AG09309 (cell line): ENCODE measurements around the gene MAMDC2.

Experiments used
- DNase-seq: peaks from one replicate; pipeline ENCODE4 v3.0.0-alpha.2; 2010; ENCODE audit warnings: low read depth
- H3K4me3 ChIP-seq: 2 replicates; pipeline ENCODE4 v1.5.1; 2011; ENCODE audit warnings: mild to moderate bottlenecking, low read depth, low read length, moderate library complexity; ENCODE audit not compliant: control insufficient read depth
- CTCF ChIP-seq: IDR thresholded peaks from 2 replicates; pipeline ENCODE4 v1.5.1; 2011; ENCODE audit warnings: mild to moderate bottlenecking, low read depth, low read length, inconsistent platforms; ENCODE audit not compliant: insufficient read depth, control insufficient read depth; ENCODE audit errors: missing control alignments

The MAMDC2 gene

GRCh38 chr9:70093095-70093494, 49.4 kb downstream of the MAMDC2 start:
- no peak overlapping the region for H3K4me3 ChIP-seq
- DNase-seq = no peak
- no peak for TF ChIP-seq CTCF

GRCh38 chr9:70093944-70094343, 50.3 kb downstream of the MAMDC2 start:
- no peak for TF ChIP-seq CTCF
- no peak overlapping the region for H3K4me3 ChIP-seq
- no peak for DNase-seq

- TF ChIP-seq CTCF = no peak
- no peak overlapping the region for H3K4me3 ChIP-seq
- no peak for DNase-seq
These were observed 51.1 kb downstream of the MAMDC2 start for GRCh38 chr9:70094747-70095146.

- DNase-seq = no peak
- TF ChIP-seq CTCF = no peak
- H3K4me3 ChIP-seq = no peak overlapping the region
These were observed 53.5 kb downstream of the MAMDC2 start for GRCh38 chr9:70097187-70097586.

- no peak overlapping the region for H3K4me3 ChIP-seq
- DNase-seq = no peak
- TF ChIP-seq CTCF = no peak
These were observed 56.7 kb downstream of the MAMDC2 start for GRCh38 chr9:70100362-70100761.

- TF ChIP-seq CTCF = no peak
- no peak overlapping the region for H3K4me3 ChIP-seq
- no peak for DNase-seq
These were observed 57.6 kb downstream of the MAMDC2 start for GRCh38 chr9:70101265-70101664.

GRCh38 chr9:70105147-70105546, 61.5 kb downstream of the MAMDC2 start:
- no peak for DNase-seq
- no peak overlapping the region for H3K4me3 ChIP-seq
- no peak for TF ChIP-seq CTCF
